ENCODE measurements around the gene TEAD1.

Gene TEAD1

DNA sequence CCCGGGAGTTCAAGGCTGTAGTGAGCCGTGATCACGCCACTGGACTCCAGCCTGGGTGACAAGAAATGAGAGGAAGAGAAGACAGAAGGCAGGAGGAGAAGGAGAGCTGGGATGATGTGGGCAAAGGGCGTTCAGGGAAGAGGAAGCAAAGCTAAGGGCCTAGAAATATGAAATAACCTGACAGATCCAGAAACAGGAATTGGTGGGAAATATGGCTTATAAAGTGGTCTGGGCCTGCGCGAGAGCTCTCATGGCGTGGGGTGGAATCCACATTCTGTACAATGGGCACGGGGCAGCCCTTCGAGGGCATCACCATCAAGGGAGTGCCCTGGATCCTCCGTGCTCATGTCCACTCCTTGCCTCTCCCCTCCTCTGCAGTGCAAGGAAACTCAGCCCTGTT, 288.1 kb downstream of the TEAD1 start:
- no peak overlapping the region for H3K4me3 ChIP-seq (ENCODE audit: low read depth, low read length)
- TF ChIP-seq, protein P1, sequence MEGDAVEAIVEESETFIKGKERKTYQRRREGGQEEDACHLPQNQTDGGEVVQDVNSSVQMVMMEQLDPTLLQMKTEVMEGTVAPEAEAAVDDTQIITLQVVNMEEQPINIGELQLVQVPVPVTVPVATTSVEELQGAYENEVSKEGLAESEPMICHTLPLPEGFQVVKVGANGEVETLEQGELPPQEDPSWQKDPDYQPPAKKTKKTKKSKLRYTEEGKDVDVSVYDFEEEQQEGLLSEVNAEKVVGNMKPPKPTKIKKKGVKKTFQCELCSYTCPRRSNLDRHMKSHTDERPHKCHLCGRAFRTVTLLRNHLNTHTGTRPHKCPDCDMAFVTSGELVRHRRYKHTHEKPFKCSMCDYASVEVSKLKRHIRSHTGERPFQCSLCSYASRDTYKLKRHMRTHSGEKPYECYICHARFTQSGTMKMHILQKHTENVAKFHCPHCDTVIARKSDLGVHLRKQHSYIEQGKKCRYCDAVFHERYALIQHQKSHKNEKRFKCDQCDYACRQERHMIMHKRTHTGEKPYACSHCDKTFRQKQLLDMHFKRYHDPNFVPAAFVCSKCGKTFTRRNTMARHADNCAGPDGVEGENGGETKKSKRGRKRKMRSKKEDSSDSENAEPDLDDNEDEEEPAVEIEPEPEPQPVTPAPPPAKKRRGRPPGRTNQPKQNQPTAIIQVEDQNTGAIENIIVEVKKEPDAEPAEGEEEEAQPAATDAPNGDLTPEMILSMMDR (IDR thresholded peaks at IDR 0.05; ENCODE audit: borderline replicate concordance, insufficient read depth, low read depth, low read length): no peak

DNA sequence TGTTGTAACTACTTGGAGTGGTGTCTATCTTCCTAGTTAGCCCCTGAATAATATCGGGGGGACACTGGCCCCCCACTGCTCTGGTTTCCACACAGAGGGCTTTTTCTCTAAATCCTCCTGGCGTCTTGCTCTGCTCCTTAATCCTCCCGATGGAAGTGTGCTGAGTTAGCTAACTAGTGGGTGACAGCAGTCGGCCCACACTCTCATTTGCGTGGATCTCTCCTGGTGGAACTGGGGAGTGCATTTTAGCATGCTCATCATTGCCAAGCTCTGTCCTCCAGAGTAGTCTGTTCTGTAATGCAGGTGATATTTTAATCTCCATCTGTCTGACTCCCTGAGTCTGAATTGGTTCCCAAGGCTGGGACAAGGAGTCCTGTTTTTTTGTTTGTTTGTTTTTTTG, 288.8 kb downstream of the TEAD1 start:
- TF ChIP-seq, protein P1 (IDR thresholded peaks at IDR 0.05; ENCODE audit: borderline replicate concordance, insufficient read depth, low read depth, low read length): no peak
- H3K4me3 ChIP-seq (ENCODE audit: low read depth, low read length): no peak overlapping the region

DNA sequence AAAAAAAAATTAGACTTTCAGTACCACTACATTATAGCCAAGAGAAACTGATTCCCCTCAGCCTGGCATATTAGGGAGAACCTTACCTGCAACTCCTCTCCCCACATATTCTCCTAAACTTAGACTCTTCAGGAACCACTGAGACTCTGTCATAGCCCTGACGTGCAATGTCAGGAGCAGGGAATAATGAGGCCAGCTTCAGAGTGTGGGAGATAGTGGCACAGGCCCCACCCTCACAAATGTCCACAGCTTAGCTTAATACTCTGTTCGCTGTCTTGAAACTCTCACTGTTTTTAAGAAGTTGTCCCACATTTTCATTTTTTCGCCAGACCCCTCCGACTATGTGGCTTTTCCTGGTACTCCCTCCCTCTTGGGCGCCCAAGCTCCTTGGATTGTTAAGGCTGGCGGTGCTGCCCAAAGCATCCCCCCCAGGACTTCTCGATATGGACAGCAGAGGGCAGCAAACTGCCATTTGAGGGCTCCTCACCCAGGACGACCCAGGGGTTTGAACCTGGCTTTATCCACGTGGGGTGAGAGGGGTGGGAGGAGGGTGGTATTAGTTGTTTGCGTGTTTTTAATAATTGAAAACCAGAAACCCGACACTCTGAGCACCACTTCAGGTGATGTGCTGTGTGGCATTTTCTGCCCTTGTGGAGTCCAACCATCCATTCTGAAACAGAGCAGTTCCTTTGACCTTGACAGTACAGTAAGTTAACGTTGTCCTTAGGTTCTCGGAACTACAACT, 289.7 kb downstream of the TEAD1 start:
- H3K4me3 ChIP-seq (ENCODE audit: low read depth, low read length): no peak overlapping the region
- TF ChIP-seq, protein P1 (IDR thresholded peaks at IDR 0.05; ENCODE audit: borderline replicate concordance, insufficient read depth, low read depth, low read length): peak; percentile 76

DNA sequence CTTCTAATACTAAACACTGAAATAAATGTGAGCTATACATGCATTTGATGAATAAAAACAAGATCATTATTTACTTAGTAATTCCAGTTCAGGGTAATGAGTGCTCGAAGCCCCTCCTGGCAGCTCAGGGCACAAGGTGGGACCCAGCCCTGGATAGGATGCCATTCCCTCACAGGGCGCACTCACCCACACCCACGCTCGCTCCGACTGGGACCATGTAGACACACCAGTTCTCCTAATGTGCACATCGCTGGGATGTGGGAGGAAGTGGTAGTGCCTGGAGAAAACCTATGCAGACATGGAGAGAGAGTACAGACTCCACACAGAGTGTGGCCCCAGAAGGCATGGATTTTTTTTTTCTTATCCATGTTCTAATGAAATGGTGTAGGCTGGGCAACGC, 290.4 kb downstream of the TEAD1 start:
- H3K4me3 ChIP-seq (ENCODE audit: low read depth, low read length): no peak overlapping the region
- TF ChIP-seq, protein P1 (IDR thresholded peaks at IDR 0.05; ENCODE audit: borderline replicate concordance, insufficient read depth, low read depth, low read length): no peak

DNA sequence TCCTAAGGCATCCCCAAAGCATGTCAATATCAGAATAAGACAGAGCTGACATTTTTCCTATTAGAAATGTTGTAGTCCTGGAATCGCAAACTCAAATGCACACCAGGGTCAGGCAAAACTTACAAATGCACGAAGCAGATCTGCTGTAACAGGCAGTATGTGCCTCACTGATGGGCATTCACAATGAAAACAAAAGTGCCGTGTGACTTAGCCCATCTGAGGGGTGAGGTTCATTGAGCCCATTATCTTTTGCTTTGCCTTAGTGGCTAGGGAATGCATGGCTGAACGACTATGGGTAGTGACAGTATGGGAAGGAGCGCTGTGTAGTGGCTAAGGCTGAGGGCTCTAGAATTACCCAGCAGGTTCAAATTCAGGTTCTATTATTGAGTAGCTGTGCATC, 291.8 kb downstream of the TEAD1 start:
- TF ChIP-seq, protein P1 (IDR thresholded peaks at IDR 0.05; ENCODE audit: borderline replicate concordance, insufficient read depth, low read depth, low read length): no peak

DNA sequence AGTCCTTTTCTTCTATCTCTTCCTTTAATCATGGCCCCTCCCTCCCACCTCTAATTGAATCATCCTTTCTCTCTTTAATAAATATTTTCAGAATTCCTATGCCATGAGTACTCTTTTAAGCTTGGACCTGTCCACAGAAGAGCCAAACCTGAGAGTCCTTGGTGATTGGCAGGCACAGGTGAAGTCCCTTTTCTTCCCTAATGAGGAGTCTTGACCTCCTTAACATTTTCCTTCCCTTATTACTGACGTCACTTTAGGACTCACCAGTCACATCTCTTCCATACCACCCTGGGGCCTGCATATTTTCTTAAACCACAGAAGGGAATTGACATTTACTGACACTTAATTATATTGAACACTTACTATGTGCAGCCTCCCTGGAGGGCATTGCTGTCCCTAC, 293.9 kb downstream of the TEAD1 start:
- H3K4me3 ChIP-seq (ENCODE audit: low read depth, low read length): no peak overlapping the region
- TF ChIP-seq, protein P1 (IDR thresholded peaks at IDR 0.05; ENCODE audit: borderline replicate concordance, insufficient read depth, low read depth, low read length): no peak

More for the DNA sequence above, 291.8 kb downstream of the TEAD1 start:
- no peak overlapping the region for H3K4me3 ChIP-seq (ENCODE audit: low read depth, low read length)

DNA sequence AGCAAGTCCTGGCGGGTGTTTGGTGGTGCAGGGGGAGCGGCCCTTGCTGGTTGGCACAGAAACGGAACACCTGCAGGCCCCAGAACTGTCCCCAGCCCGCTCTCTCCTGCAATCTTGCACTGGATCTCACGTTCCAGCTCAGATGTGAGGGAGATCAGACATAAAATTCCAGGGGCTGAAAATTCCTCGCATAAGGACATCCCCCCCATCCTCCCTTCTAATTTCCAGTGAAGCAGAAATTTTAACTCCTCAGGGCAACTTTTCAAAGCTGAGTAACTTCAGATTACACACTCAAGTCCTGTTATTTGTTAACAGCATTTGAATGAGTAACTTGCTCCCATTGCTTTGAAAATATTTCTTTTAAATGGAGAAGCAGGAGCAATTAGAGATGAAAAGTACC, 294.6 kb downstream of the TEAD1 start:
- TF ChIP-seq, protein P1 (IDR thresholded peaks at IDR 0.05; ENCODE audit: borderline replicate concordance, insufficient read depth, low read depth, low read length): no peak
- no peak overlapping the region for H3K4me3 ChIP-seq (ENCODE audit: low read depth, low read length)

Data from GM12875 (cell line).